Upper lobe of left lung (tissue), 4 donors: Measurements from ENCODE around the gene CACNG5.

Source experiments
- CTCF ChIP-seq, 6 experiments: fragments of 450-650 bp in 4 of 6; fragments of 200-600 bp in 2 of 6; sonication (generic) in 2 of 6; IDR thresholded peaks; one replicate each; pipeline ENCODE4 v1.5.1; 2016 to 2019; ENCODE audit warnings: antibody characterized with exemption in 6 of 6
- POLR2AphosphoS5 ChIP-seq, 2 donors: sonication (generic); formaldehyde crosslinking; IDR thresholded peaks; one replicate each; pipeline ENCODE4 v1.5.1; 2017; ENCODE audit warnings: antibody characterized with exemption in 2 of 2

GRCh38 chr17:66863820-66864219 is 28.9 kb downstream of the CACNG5 start:
- TF ChIP-seq CTCF (IDR thresholded peaks at IDR 0.05), result no peak
- no peak for TF ChIP-seq POLR2AphosphoS5 (IDR thresholded peaks at IDR 0.05)
